ENCODE measurements around the gene SLC9A8.

DNA sequence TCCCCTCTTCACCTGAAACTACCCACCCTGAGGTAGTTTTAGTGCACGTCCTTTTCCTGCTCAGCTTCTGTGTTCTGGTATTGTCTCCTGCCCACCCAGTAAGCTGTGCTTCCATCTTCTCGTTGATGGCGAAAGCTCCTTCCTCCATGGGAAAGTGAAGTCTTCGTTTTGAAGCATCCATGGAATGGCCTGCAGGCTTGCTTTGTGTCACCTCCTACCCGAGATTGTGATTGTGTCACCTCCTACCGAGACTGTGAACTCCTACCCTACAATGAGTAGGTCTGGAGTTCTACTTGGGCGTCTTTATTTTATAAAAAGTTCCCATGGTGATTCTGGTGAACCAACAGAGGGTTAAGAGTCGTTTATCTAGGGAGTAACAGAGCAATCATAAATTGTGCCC lies 25.9 kb downstream of the SLC9A8 start:
- TF ChIP-seq, protein P1, sequence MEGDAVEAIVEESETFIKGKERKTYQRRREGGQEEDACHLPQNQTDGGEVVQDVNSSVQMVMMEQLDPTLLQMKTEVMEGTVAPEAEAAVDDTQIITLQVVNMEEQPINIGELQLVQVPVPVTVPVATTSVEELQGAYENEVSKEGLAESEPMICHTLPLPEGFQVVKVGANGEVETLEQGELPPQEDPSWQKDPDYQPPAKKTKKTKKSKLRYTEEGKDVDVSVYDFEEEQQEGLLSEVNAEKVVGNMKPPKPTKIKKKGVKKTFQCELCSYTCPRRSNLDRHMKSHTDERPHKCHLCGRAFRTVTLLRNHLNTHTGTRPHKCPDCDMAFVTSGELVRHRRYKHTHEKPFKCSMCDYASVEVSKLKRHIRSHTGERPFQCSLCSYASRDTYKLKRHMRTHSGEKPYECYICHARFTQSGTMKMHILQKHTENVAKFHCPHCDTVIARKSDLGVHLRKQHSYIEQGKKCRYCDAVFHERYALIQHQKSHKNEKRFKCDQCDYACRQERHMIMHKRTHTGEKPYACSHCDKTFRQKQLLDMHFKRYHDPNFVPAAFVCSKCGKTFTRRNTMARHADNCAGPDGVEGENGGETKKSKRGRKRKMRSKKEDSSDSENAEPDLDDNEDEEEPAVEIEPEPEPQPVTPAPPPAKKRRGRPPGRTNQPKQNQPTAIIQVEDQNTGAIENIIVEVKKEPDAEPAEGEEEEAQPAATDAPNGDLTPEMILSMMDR (IDR thresholded peaks at IDR 0.05), result no peak
- TF ChIP-seq EZH2 (IDR thresholded peaks at IDR 0.05; ENCODE audit: borderline replicate concordance, insufficient read depth, low read depth, low read length, poor library complexity, severe bottlenecking), result no peak

Measured in B cell (primary cell).